Glutamatergic neuron (in vitro differentiated cells): ENCODE measurements around the gene HMGB3. TPM values are rescaled to one million over a fixed set of nuclear protein-coding genes. Genes with fewer than 3 reads are reported as not detected.
A peak's percentile ranks its signal among the peaks of the same experiment; 100 is the strongest.
"Not testable (repeated sequence)": the region's sequence is repeated elsewhere in the genome, so short reads cannot be mapped to it uniquely, and the experiment has no call there.

Source experiments
- DNase-seq: peaks from one replicate; pipeline ENCODE4 v3.0.0; 2022
- H3K27ac Mint-ChIP-seq: one replicate; pipeline ENCODE4 v1.8.0; 2020; ENCODE audit warnings: mild to moderate bottlenecking, mixed read lengths, inconsistent platforms; ENCODE audit not compliant: unreplicated experiment
- H3K27me3 Mint-ChIP-seq: one replicate; pipeline ENCODE4 v1.8.0; 2020; ENCODE audit warnings: mild to moderate bottlenecking, moderate library complexity, mixed read lengths, inconsistent platforms; ENCODE audit not compliant: unreplicated experiment
- H3K36me3 Mint-ChIP-seq: one replicate; pipeline ENCODE4 v1.8.0; 2020; ENCODE audit warnings: mild to moderate bottlenecking, mixed read lengths, inconsistent platforms; ENCODE audit not compliant: unreplicated experiment
- H3K4me1 Mint-ChIP-seq: one replicate; pipeline ENCODE4 v1.8.0; 2020; ENCODE audit warnings: mild to moderate bottlenecking, low read depth, mixed read lengths, inconsistent platforms; ENCODE audit not compliant: unreplicated experiment
- H3K4me3 Mint-ChIP-seq: one replicate; pipeline ENCODE4 v1.8.0; 2020; ENCODE audit warnings: mild to moderate bottlenecking, mixed read lengths, inconsistent platforms; ENCODE audit not compliant: unreplicated experiment
- H3K9me3 Mint-ChIP-seq: one replicate; pipeline ENCODE4 v1.8.0; 2020; ENCODE audit warnings: mild to moderate bottlenecking, moderate library complexity, mixed read lengths, inconsistent platforms; ENCODE audit not compliant: unreplicated experiment
- CTCF ChIP-seq: fragments of 200-600 bp; sonication (generic); IDR thresholded peaks from one replicate; pipeline ENCODE4 v1.5.0; 2021; ENCODE audit not compliant: partially characterized antibody, unreplicated experiment
- total RNA-seq: library from RNA; stranded (reverse); fragmentation: NEBNext Ultra II Directional; extraction: Animal tissue kit (Norgen Biotek cat#: 25700); gene quantifications from one replicate; pipeline ENCODE4 v1.2.1, GENCODE V29; 2021; ENCODE audit not compliant: unreplicated experiment

HMGB3 gene
- total RNA-seq, 1 donor from 2014 or later, result 131 TPM

GRCh38 chrX:150983521-150984168, 510 bp downstream of the HMGB3 start:
- peak; percentile 16 for DNase-seq
- no peak overlapping the region for H3K27ac Mint-ChIP-seq
- TF ChIP-seq CTCF, result no peak
- no peak overlapping the region for H3K4me3 Mint-ChIP-seq
- H3K4me1 Mint-ChIP-seq, result peaks cover 5% of the 10 kb centered on the region
- H3K27me3 Mint-ChIP-seq, result peaks cover 7% of the 10 kb centered on the region
- peaks cover 13% of the 10 kb centered on the region for H3K9me3 Mint-ChIP-seq
- H3K36me3 Mint-ChIP-seq, result peaks cover 5% of the 10 kb centered on the region

- peak overlapping the region; percentile 97 for H3K4me3 Mint-ChIP-seq
- peaks cover 5% of the 10 kb centered on the region for H3K4me1 Mint-ChIP-seq
- DNase-seq, result peak; percentile 29
- no peak for TF ChIP-seq CTCF
- peaks cover 7% of the 10 kb centered on the region for H3K27me3 Mint-ChIP-seq
- H3K36me3 Mint-ChIP-seq, result peaks cover 5% of the 10 kb centered on the region
- H3K9me3 Mint-ChIP-seq, result peaks cover 13% of the 10 kb centered on the region
- H3K27ac Mint-ChIP-seq, result peak overlapping the region; percentile 95
These were observed 1.2 kb downstream of the HMGB3 start for GRCh38 chrX:150984169-150984824.

GRCh38 chrX:150987687-150988086, 4.6 kb downstream of the HMGB3 start:
- not testable (repeated sequence) for H3K27ac Mint-ChIP-seq, H3K36me3 Mint-ChIP-seq, H3K4me3 Mint-ChIP-seq, DNase-seq, H3K4me1 Mint-ChIP-seq, H3K27me3 Mint-ChIP-seq
- H3K9me3 Mint-ChIP-seq, result peaks cover 11% of the 10 kb centered on the region

GRCh38 chrX:150989420-150989819, 6.3 kb downstream of the HMGB3 start:
- Mint-ChIP-seq H3K27ac (no peak overlapping the region), H3K27me3 (peaks cover 4% of the 10 kb centered on the region), H3K36me3 (peaks cover 5% of the 10 kb centered on the region), H3K4me3 (no peak overlapping the region), H3K4me1 (peaks cover 5% of the 10 kb centered on the region), H3K9me3 (peaks cover 11% of the 10 kb centered on the region)
- no peak for DNase-seq
- TF ChIP-seq CTCF, result no peak

- no peak for TF ChIP-seq CTCF
- no peak for DNase-seq
- H3K36me3 Mint-ChIP-seq, result no peaks in the 10 kb centered on the region
- no peak overlapping the region for H3K4me3 Mint-ChIP-seq
- peaks cover 1% of the 10 kb centered on the region for H3K9me3 Mint-ChIP-seq
- peaks cover under 1% of the 10 kb centered on the region for H3K4me1 Mint-ChIP-seq
- no peak overlapping the region for H3K27ac Mint-ChIP-seq
- H3K27me3 Mint-ChIP-seq, result no peaks in the 10 kb centered on the region
These were observed 7.8 kb downstream of the HMGB3 start for GRCh38 chrX:150990910-150991309.
